Stimulated activated CD8-positive, alpha-beta memory T cell treated with anti-CD3 and anti-CD28 coated beads, Interleukin-2, amount 100 ng/mL, for 1 hour (primary cell): ENCODE results near the gene RARA.
A peak's percentile ranks its signal among the peaks of the same experiment; 100 is the strongest.
"Not testable (repeated sequence)": the region's sequence is repeated elsewhere in the genome, so short reads cannot be mapped to it uniquely, and the experiment has no call there.

Experiments
- DNase-seq, 2 donors: peaks; one replicate each; pipeline ENCODE4 v3.0.0-alpha.2; 2020; ENCODE audit warnings: low read depth in 2 of 2

The RARA gene

DNA sequence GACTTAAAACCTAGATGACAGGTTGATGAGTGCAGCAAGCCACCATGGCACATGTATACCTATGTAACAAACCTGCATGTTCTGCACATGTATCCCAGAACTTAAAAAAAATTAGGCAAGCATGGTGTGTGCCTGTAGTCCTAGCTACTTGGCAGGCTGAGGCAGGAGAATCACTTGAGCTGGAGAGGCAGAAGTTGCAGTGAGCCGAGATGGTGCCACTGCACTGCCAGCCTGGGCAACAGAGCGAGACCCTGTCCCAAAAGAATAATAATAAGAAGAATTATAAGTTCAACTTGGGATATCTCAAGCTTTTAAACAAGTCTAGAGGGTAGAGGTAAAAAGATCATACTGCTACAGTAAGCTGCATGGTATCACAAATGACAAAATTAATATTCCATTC is 11.5 kb upstream of the RARA start:
- no peak for DNase-seq

DNA sequence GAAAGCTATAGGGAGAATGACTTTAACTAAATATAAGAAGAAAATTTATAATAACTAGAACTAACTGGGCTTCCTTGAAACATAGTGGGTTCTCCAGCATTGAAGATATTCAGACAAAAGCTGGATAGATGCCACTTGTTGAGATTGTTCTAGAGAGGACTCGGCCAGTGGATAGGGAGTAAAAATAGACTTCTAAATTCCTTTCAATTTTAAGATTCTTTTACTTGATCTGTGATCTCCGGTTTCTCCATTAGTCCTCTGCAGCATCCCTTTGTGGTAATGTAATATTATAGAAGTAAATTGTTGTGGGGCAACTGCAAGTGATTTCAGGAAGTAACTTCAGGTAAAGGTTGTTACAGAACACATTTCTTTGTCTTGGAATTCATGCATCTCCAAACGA is 10.3 kb upstream of the RARA start:
- DNase-seq, result no peak

DNA sequence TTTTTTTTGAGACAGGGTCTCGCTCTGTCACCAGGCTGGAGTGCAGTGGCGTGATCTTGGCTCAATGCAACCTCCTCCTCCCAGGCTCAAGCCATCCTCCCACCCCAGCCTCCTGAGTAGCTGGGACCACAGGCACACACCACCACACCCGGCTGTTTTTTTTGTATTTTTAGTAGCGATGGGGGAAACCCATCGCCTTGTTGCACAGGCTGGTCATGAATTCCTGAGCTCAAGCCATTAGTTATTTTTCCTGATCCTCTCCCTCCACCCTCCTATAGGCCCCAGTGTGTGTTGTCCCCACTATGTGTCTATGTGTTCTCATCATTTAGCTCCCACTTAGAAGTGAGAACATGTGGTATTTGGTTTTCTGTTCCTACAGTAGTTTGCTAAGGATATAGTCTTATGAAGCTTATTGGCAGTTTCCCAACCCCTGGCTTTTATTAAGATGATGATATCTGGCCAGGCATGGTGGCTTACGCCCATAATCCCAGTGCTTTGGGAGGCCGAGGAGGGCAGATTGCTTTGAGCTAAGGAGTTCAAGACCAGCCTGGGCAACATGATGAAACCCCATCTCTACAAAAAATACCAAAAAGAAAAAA is 9.7 kb upstream of the RARA start:
- not testable (repeated sequence) for DNase-seq

DNA sequence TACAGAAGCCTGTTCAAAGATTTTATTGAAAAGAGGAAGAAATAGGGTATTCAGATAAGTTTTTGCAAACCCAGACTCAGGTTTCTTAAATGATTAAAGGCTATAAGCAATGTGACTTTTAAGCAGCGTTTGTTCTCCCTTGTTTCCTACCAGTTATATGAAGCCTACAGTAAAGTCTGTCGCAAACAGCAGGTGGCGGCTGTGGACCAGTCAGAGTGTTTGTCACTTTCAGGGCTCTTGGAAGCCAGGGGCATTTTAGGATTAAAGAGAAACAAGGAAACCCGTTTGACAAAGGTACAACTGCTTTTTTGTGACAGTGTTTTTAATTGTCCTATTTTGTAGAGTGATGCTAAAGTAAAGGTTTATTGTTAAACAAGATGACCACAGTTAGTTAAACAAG is 7.7 kb upstream of the RARA start:
- no peak for DNase-seq

- no peak for DNase-seq
These were observed 5.8 kb upstream of the RARA start for GRCh38 chr17:40303009-40303657.

DNA sequence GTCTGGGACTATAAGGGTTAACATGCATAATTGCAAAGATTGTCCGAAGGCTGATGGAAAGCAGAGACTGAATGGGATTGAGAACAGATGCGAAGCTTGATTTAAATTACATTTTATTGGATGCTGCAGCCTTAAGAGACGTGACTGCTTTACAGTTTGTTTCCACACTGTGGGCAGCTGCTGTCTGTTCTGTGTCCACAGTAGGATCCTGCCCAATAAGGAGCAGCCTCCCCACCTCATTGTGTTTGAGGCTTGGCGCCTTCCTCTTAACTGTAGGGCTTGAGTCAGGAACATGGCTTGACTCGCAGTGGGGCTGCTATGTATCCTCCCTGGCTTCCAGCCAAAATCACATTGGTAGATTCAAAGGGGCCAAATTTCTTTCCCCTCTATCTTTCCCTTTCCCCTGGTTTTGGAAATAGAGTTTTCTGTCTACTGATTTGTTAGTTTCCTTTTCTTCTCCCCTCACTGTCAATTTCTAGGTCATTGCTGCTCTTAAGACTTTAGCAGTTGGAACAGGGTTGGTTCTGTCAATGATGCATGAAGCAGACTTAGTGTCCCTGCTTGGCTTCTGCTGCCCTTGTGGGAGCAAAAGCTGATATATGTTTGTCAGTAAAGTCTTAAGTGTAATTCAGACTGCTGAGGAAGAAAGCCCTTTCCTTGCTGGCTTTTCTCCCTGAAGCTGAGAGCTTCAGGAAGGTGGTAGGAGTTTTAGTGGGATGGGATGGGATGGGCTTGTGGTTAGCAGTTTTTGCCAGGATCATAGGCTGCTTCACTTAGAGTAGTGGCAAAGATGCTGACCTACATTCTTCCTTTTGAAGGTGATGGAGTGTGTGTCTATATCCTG is 5.0 kb upstream of the RARA start:
- DNase-seq, result no peak

GRCh38 chr17:40304552-40304863 is 4.5 kb upstream of the RARA start:
- DNase-seq, result not testable (repeated sequence)

DNA sequence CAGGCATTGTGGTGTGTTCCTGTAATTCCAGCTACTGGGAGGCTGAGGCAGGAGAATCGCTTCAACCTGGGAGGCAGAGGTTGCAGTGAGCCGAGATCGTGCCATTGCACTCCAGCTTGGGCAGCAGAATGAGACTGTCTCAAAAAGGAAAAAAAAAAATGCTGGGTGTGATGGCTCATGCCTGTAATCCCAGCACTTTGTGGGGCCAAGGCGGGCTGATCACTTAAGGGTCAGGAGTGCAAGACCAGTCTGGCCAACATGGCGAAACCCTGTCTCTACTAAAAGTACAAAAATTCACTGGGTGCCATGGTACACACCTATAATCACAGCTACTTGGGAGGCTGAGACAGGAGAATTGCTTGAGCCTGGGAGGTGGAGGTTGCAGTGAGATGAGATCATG is 4.1 kb upstream of the RARA start:
- not testable (repeated sequence) for DNase-seq

DNA sequence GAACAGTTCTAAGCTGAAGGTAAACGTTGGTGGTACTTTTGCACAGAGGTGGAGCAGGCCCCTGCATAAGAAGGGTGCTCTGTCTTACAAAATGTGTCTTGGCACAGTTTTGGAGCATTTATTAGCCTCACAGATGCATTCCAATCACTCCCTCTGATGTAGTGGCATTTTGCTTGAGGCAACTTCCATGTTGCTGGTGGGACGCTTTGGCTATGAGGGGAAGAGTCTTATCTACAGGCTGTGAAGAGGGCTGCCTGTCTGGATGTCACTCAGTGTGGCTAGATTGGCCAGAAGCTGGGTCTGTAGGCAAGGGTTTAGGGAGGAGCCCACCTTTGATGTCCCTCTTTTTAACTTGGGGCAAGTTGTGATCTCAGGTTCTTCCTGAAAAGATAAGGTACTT is 2.6 kb upstream of the RARA start:
- no peak for DNase-seq

DNA sequence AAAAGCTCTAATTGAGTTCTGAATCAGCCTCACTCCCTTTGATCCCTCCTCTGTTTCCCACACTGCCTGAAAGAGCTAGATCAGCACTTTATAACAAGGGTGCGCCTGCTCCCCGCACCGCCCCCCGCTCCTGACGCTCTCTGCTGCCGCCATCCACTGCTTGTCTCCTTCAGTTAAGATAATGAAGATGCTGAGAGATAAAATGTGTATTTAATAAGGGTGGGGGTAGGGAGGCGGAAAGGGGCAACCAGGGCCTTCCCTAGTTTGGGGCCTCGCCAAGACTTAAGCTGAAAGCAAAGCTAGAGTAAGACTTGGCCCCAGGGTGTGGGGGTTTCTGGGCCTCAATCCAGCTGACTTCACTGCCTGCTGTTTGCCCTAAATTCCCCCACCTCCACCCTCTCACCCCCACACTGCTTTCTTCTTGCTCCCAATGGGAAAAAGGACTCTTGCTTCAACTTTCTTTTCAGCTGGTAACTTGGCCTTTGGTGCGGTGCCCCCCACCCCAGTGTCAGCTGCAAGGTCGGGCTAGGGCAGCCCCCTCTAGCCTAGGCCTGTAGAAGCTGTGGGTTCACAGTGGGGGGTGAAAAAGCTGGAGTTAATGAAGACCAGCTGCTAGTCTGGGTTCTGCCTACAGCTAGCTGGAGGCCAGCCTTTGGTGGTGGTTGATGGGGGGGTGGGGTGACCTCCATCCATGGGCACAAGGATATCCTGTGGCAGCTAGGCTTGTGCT is 1.8 kb upstream of the RARA start:
- no peak for DNase-seq

GRCh38 chr17:40307740-40308239 is 1.2 kb upstream of the RARA start:
- no peak for DNase-seq

GRCh38 chr17:40309949-40310510 is 1.1 kb downstream of the RARA start:
- no peak for DNase-seq

GRCh38 chr17:40310882-40311391 is 2.0 kb downstream of the RARA start:
- no peak for DNase-seq

DNA sequence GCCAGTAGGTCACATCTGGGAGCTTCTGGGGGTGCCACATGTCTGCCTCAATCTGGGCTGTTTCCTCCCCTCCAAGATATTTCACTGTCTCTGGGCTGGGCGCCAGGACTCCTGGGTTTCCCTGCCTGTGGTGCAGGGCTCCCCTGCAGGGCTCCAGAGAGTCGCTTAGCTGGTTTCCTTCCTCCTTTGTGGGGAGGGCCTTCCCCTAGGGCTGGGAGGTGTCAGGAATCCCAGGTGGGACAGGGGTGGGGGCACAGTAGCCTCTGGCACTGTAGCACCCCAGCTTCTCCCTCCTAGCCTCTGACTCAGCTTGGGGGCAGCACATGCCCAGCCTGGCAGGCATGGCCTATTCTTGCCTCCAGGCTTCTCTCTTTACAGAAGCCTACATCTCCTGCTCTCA is 2.6 kb downstream of the RARA start:
- DNase-seq, result no peak

DNA sequence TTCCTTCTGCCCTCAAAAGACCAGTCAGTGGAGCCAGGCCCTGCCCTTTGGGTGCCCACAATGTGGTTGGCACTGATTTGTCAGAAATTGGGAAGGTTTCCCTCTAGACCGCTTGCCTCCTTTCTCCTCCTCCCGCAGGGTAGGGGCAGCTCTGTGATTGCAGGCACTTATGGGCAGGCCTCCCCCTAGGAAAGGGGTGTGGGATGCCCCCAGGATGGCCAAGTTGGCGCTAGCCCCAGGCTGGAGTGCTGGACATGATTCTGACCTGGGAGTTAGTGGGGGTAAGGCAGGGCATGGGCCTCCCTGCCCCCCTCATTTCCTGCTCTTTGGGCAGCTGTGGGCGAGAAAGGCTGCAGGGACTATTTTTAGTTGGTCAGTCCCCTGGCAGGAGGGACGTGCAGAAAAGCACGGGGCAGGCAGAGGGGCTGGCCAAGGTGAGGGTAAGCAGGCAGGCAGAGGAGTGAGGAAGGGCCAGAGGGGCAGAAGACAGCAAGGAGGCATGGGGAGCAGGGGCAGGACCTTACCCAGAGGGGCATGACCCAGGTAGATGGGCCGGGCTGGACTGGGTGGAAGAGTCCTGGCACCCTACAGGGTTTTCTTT is 3.3 kb downstream of the RARA start:
- DNase-seq, result no peak

DNA sequence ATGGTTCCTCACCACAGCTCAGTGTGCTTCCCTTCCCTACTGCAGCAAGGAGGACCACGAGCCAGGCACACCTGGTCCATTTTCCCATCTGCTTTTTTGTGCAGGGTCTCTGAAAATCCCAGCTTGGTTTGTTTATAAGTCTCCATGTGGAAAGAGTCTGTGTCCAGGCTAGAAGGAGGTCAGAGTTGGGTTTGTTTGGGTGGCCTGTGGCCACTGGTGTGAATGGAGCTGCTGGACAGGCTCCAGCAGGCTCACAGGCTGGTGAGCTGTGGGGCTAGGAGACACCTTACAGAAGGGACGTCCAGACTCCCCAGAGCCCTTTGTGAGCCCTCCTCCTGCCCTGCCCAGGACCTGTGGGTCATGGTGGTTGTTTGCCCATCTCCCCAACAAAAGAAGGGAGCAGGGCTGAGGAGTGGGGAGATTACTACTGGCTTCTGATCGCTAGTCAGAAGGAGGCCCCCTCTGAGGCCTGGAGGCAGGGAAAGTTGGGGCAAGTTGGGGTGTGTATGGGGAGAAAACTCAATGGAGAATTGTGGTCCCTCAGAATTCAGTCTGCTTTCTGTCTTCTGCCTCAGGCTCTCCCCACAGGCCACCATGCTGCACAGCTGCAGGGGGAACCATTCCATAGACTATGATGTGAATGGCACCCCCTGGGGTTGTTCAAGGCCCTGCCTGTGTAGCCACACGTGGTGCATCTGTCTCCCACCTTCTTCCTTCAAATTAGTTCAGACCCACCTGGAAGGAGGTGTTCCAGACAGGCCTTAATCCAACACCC is 4.1 kb downstream of the RARA start:
- no peak for DNase-seq

- DNase-seq, result no peak
These were observed 4.9 kb downstream of the RARA start for GRCh38 chr17:40313668-40314583.

DNA sequence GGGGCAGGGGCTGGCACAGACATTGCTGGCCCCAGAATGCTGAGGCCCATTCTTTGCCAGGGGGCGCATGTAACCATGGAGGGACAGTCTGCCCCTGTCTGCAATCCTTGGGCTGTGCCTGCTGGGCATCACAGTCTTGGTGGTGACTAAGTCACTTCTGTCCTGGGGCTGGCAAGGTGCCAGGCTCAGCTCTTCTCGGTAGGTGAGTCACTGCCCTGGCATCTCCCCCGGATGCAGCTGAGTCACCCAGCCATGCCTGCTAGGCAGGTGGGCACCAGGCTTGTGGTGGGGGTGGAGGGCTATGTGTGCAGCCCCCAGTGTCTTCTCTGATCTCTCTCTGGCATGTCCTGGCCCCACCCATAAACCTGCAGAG is 5.6 kb downstream of the RARA start:
- peak; percentile 76 to 87 for DNase-seq

GRCh38 chr17:40315206-40315605 is 6.2 kb downstream of the RARA start:
- DNase-seq, result no peak
